Effector memory CD8-positive, alpha-beta T cell (primary cell): ENCODE results near the gene SOCS6.

Experiments
- ATAC-seq: fragments of 150-1000 bp; cut with Tn5 transposase; replicated peaks from 2 replicates; pipeline ENCODE4 v1.10.0; 2021; ENCODE audit warnings: mild to moderate bottlenecking, moderate library complexity
- DNase-seq, 3 experiments: peaks; one replicate each; pipeline ENCODE4 v3.0.0; 2021
- H3K27ac Mint-ChIP-seq, 2 donors: one replicate each; pipeline ENCODE4 v1.8.0; 2022; ENCODE audit warnings: mild to moderate bottlenecking in 2 of 2, mixed read lengths in 2 of 2, moderate library complexity in 2 of 2
- H3K27me3 Mint-ChIP-seq, 2 donors: one replicate each; pipeline ENCODE4 v1.8.0; 2022; ENCODE audit warnings: mixed read lengths in 2 of 2
- H3K36me3 Mint-ChIP-seq: one replicate; pipeline ENCODE4 v1.8.0; 2022; ENCODE audit warnings: mild to moderate bottlenecking, moderate library complexity, mixed read lengths; ENCODE audit not compliant: insufficient read depth
- H3K4me1 Mint-ChIP-seq, 2 donors: one replicate each; pipeline ENCODE4 v1.8.0; 2022; ENCODE audit warnings: low read depth in 2 of 2, mixed read lengths in 2 of 2
- H3K4me3 Mint-ChIP-seq, 2 donors: one replicate each; pipeline ENCODE4 v1.8.0; 2022; ENCODE audit warnings: mild to moderate bottlenecking in 2 of 2, mixed read lengths in 2 of 2, moderate library complexity in 2 of 2
- H3K9me3 Mint-ChIP-seq, 2 donors: one replicate each; pipeline ENCODE4 v1.8.0; 2022; ENCODE audit warnings: mixed read lengths in 2 of 2

SOCS6 gene

DNA sequence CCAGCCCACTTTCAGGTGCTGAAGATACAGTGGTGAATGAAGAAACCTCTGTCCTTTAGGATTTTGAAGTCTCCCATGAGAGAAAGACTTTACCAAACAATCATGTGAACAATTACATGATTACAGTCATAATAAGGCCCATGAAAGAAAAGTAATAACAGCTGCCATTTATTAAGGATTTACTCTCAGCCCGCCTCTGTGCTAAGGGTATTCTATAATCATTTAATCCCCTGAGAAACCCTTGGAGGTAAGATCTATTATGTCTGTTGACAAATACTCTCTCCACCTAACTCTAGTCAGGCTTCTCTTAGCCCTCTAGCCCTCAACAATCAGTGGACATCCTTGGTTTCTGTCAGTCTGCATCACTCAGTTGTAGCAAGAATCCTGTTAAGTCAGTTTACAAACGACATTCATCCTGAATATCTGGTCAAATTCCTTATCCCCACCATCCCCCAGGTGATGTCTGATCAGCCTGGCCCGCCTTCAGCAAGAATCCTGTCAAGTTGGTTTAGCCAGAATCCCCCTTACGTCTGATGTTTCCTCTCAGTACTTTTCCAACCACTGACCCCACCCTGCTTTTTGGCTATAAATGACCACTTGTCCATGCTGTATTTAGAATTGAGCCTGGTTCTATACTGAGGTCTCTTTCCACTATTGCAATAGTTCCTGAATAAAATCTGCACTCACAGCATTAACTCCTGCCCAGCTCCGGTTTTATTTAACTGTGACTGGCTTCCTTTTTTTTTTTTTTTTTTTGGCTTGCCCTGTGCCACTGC, 12.2 kb upstream of the SOCS6 start:
- Mint-ChIP-seq H3K27ac (no peak overlapping the region), H3K36me3 (no peaks in the 10 kb centered on the region), H3K9me3 (peaks cover 7 to 13% of the 10 kb centered on the region in 2 donors), H3K4me1 (no peaks in the 10 kb centered on the region), H3K27me3 (peaks cover 20 to 24% of the 10 kb centered on the region in 2 donors), H3K4me3 (no peak overlapping the region)
- DNase-seq (no peak), ATAC-seq (no peak)

DNA sequence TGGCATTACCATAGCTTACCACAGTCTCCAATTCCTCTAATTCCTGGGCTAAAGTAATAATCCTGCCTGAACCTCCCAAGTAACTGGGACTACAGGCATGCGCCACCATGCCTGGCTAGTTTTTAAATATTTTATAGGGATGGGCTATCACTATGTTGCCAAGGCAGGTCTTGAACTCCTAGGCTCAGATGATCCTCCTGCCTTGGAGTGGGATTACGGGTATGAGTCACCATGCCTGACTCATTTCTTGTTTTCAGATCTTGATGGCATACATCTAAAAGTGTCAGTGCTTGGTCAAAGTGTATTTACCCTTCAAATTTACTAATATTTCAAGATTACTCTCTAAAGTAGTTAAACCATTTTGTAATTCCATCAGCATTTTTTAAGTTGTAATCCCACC, 9.4 kb upstream of the SOCS6 start:
- H3K27me3 Mint-ChIP-seq: peaks cover 11 to 14% of the 10 kb centered on the region in 2 donors
- no peaks in the 10 kb centered on the region for H3K4me1 Mint-ChIP-seq
- ATAC-seq (no peak), DNase-seq (no peak)
- H3K36me3 Mint-ChIP-seq: no peaks in the 10 kb centered on the region
- no peak overlapping the region for H3K27ac Mint-ChIP-seq
- no peak overlapping the region for H3K4me3 Mint-ChIP-seq
- H3K9me3 Mint-ChIP-seq: peaks cover 0 to 2% of the 10 kb centered on the region in 2 donors

DNA sequence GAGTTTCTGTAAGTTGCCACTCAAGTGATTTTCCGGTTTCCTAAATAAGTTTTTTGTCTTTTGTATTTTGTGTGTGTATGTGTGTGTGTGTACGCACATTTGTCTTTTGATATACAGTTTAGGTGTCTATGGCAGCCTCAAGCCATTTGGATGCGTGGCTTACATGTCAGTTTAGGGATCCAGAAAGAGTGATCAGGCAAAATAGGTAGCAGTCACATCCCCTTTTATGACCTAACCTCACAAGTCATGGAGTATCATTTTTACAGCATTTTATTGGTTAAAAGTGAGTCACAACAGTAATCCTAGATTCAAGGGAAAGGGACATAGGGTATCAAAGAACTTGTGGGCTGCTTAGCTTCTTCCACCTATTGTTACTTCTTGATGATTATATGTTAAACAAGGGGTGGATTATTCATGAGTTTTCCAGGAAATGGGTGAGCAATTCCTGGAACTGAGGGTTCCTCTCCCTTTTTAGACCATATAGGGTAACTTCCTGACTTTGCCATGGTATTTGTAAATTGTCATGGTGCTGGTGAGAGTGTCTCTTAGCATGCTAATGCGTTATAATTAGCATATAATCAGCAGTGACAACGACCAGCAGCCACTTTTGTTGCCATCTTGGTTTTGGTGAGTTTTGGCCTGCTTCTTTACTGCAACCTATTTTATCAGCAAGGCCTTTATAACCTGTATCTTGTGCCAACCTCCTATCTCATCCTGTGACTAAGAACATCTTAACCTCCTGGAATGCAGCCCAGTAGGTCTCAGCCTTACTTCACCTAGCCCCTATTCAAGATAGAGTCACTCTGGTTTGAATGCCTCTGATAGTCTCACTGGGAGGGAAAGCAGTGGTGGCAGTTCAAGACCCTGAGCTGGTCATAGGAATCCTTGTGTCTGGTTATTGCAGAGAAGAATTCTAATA, 8.6 kb upstream of the SOCS6 start:
- peaks cover 0 to 2% of the 10 kb centered on the region in 2 donors for H3K9me3 Mint-ChIP-seq

DNA sequence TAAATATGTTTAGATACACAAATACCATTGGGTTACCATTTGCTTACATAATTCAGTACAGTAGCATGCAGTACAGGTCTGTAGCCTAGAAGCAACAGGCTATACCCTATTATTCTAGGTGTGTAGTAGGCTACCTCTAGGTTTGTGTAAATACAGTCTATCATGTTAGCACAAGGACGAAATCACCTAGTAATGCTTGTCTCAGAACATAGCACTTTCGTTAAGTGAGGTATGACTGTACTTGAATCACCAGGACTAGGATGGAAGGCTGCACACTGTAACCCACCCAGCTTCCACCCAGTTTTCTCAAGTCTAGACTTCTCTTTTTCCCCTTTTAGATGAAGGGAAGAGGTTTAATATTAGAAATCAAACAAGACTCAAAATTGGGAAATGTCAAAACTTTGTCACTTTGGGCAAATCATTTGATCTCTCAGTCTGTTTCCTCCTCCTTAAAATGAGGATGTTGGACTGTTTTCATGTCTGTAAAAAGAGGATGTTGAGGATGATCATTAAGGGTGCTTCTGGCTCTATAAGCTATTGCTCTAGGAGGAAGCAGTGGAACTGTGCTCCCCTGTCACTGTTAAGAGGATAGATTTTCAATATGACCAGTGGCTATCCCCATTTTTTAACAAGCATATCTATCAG, 3.7 kb upstream of the SOCS6 start:
- Mint-ChIP-seq H3K36me3 (no peaks in the 10 kb centered on the region), H3K27ac (no peak overlapping the region)
- no peak for ATAC-seq

More for the DNA sequence above, 8.6 kb upstream of the SOCS6 start:
- Mint-ChIP-seq H3K4me3 (no peak overlapping the region), H3K27ac (no peak overlapping the region), H3K4me1 (no peaks in the 10 kb centered on the region), H3K27me3 (peaks cover 6 to 11% of the 10 kb centered on the region in 2 donors), H3K36me3 (no peaks in the 10 kb centered on the region)
- ATAC-seq: no peak
- DNase-seq: no peak

DNA sequence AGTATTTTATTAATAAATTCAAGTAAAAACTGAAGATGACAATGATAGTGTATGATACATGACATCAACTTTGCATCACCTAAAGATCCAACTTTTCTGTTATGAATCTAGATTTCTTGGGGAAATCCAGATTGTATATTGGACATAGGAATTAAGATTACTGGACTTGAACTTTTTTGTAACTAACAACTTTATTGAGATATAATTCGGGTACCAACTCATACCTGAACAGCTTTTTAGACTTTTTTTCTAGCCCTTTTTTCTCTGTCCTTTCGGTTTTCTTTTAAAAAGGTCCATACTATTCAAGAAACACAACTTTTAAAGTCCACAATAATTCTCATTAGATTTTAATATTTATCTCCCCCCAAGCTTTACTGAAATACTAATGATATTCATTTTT, 1.1 kb upstream of the SOCS6 start:
- peaks cover 0 to 2% of the 10 kb centered on the region in 2 donors for H3K9me3 Mint-ChIP-seq
- no peak for ATAC-seq
- H3K4me3 Mint-ChIP-seq: peak overlapping the region in 1 of 2 donors; percentile 60
- DNase-seq: no peak
- H3K27me3 Mint-ChIP-seq: peaks cover 25 to 34% of the 10 kb centered on the region in 2 donors
- no peaks in the 10 kb centered on the region for H3K4me1 Mint-ChIP-seq
- no peak overlapping the region for H3K27ac Mint-ChIP-seq
- H3K36me3 Mint-ChIP-seq: no peaks in the 10 kb centered on the region

More for the DNA sequence above, 3.7 kb upstream of the SOCS6 start:
- Mint-ChIP-seq H3K4me3 (no peak overlapping the region), H3K27me3 (peaks cover 6 to 8% of the 10 kb centered on the region in 2 donors), H3K4me1 (no peaks in the 10 kb centered on the region), H3K9me3 (peaks cover 0 to 2% of the 10 kb centered on the region in 2 donors)
- DNase-seq: no peak

DNA sequence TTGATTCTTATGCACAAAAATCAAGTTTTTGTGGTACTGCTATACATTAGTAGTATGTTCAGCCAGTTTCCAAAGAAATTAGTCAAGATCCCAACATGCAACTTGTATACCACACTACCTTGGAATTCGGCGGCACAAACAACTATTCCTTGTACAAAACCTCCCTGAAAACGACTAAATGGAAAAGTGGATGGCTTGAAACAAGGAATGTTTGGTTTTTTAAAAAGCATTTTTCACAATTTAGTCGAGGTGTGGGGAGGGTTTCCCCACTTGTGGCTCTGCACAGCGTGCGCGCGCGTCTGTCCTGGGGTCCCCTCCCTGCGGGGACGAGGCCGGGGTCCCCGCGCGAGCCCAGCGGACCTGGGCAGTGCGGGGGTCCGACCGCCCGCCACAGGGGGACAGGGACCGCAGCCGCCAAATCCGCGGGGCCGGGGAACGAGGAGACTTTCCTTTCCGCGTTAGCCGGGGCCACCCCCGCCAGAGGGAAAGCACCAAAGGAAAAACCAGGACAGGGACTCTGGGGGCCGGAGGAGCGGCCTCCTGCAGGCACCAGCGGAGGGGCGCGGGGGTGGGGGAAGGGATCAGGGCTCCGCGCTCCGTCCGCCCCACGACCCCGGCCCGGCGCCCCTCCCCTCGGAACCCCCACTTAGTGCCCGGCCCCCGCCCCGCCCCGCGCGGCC, 534 bp upstream of the SOCS6 start:
- DNase-seq (no peak), ATAC-seq (no peak)
- peaks cover 26 to 40% of the 10 kb centered on the region in 2 donors for H3K27me3 Mint-ChIP-seq
- H3K4me1 Mint-ChIP-seq: no peaks in the 10 kb centered on the region
- H3K4me3 Mint-ChIP-seq: peak overlapping the region in 1 of 2 donors; percentile 60
- peaks cover 0 to 2% of the 10 kb centered on the region in 2 donors for H3K9me3 Mint-ChIP-seq
- no peaks in the 10 kb centered on the region for H3K36me3 Mint-ChIP-seq
- H3K27ac Mint-ChIP-seq: no peak overlapping the region

DNA sequence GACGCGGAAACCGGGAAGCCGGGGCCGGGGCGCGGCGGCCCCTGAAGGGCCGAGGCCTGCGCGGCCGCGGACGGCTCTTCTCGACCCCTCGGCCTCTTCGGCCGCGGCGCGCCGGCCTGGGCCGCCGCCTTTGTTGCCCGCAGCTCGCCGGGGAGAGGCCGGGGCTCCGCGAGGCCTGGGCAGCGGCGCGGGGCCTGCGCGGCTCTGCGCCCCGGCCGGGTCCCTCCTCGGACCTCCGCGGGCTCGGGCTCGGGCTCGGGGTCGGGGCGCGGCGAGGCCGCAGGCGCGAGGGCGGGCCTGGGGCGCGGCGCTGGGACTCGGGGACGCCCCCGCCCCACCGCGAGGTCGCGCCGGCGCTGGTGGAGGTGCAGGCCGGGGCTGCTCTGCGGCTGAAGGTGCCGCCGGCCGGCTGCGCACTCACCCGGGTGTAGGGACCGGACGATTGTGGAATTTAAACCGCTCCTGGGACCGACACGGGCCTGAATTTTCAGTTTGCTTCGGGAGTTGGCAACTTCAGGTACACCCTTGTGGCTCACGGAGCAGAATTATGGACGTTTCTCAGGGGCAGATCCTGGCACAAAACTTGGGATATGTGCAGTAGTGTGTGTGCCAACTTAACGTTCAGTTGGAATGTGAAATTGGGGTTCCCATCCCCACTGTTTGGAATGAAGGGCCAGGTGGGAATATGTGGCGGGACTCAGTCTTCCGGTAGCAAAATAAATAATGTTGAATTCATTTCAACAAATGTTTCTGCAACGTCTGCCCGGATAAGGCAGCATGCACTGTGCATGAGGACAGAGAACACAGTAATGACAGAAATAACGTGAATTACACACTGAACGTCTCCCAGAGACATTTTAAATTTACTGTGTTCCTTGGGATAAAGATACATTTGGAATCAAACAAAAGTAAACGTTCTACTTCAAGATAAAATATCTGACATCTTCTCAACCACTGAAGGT, 787 bp downstream of the SOCS6 start:
- ATAC-seq (peak; percentile 55), DNase-seq (no peak)
- H3K4me3 Mint-ChIP-seq: peak overlapping the region; percentile 46 to 71
- H3K27ac Mint-ChIP-seq: no peak overlapping the region
- H3K27me3 Mint-ChIP-seq: peaks cover 26 to 53% of the 10 kb centered on the region in 2 donors
- H3K4me1 Mint-ChIP-seq: no peaks in the 10 kb centered on the region
- H3K9me3 Mint-ChIP-seq: no peaks in the 10 kb centered on the region
- no peaks in the 10 kb centered on the region for H3K36me3 Mint-ChIP-seq

DNA sequence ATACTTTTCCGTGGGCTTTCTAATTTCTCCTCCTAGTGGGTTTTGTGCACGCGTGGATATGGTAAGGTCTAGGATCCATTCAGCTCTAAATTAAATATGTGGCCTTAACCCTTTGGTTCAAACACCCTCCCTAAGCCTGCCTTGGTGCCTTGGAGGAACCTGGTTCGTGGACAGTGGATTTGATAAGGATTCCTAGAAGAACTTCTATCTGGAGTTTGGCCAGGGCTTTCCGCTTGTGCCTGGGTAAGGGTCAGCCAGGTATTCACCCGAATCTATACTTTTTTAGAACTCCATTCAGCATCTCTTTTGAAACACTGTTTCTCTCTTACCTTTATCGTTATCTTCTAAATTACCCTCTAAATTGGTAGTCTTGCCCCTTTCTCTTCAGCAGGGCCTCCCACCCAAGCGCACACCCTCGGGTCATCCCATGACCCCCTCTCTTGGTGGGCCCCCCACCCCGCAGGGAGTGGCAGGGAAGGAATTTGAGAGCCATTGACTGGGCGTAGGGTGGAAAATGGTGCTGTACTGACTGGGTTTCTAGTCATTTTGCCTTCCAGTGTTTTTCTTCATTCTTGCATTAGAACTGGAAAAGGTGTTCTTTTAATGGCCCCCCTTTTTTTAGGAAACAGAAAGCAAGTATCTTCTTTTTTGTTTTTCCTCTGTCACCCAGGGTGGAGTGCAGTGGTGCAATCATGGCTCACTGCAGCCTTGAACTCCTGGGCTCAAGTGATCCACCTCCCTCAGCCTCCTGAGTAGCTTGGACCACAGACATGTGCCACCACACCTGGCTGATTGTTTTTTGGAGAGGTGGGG, 1.8 kb downstream of the SOCS6 start:
- Mint-ChIP-seq H3K9me3 (no peaks in the 10 kb centered on the region), H3K27ac (no peak overlapping the region), H3K4me3 (peak overlapping the region; percentile 26 to 36), H3K36me3 (no peaks in the 10 kb centered on the region), H3K4me1 (peaks cover 0 to under 1% of the 10 kb centered on the region in 2 donors), H3K27me3 (peaks cover 26 to 60% of the 10 kb centered on the region in 2 donors)
- DNase-seq (no peak), ATAC-seq (no peak)

DNA sequence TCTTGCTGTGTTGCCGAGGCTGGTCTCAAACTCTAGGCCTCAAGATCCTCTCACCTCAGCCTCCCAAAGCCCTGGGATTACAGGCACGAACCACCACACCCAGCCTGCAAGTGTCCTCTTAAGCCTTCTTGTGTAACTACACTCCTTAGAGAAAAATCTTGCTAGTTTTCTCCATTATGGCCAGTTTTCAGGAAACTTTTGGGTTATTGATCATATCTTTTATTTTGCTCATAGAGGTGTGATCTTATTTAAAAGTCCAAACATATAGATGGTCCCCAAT, 2.4 kb downstream of the SOCS6 start:
- Mint-ChIP-seq H3K27me3 (peaks cover 26 to 62% of the 10 kb centered on the region in 2 donors), H3K4me3 (peak overlapping the region; percentile 26 to 36), H3K4me1 (peaks cover 0 to 2% of the 10 kb centered on the region in 2 donors), H3K27ac (no peak overlapping the region), H3K9me3 (no peaks in the 10 kb centered on the region), H3K36me3 (no peaks in the 10 kb centered on the region)
- ATAC-seq: no peak
- no peak for DNase-seq

DNA sequence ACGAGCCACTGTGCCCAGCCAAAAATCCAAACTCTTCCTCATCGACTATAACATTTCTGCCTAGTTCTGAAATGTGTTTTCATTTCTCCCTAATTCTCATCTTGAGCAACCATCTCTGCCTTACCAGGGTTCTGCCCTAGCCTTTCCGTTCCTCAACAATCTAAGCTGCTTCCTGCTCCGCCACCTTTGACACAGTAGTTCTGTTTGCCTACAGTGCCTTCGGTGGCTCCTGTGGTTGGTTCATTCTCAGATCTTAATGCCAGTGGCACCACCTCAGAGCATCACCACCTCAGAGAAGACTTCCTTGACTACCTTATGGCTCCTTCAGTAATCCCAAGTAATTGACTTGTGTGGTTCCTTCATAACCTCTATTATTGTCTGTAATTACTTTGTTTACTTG, 3.8 kb downstream of the SOCS6 start:
- Mint-ChIP-seq H3K27ac (no peak overlapping the region), H3K27me3 (peaks cover 26 to 59% of the 10 kb centered on the region in 2 donors), H3K4me1 (peaks cover 0 to 2% of the 10 kb centered on the region in 2 donors), H3K4me3 (no peak overlapping the region), H3K9me3 (no peaks in the 10 kb centered on the region), H3K36me3 (no peaks in the 10 kb centered on the region)
- ATAC-seq (no peak), DNase-seq (no peak)

DNA sequence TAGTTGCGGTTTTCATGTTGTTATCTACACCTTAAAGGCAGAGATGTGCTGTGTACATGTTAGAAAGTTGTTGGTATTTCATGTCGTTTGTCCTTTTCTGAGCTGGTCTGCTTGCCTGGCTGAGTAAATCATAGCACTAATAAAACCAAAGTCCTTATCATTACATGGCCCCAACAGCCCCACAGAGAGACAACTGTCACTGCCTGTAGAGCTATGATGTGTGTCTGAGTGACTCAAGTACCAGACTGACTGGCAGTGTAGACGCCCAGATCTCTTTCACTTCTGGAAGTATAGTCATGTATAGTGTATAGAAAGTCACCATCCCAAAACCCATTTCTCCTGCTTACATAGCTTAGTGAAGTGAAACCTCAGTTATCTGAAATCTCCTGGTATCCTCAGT, 4.3 kb downstream of the SOCS6 start:
- no peaks in the 10 kb centered on the region for H3K9me3 Mint-ChIP-seq
- H3K27me3 Mint-ChIP-seq: peaks cover 21 to 59% of the 10 kb centered on the region in 2 donors
- DNase-seq: no peak
- no peaks in the 10 kb centered on the region for H3K36me3 Mint-ChIP-seq
- H3K4me1 Mint-ChIP-seq: peaks cover 0 to 2% of the 10 kb centered on the region in 2 donors
- ATAC-seq: no peak
- H3K4me3 Mint-ChIP-seq: no peak overlapping the region
- H3K27ac Mint-ChIP-seq: no peak overlapping the region
